GM12878 (cell line): ENCODE measurements around the gene GNB5. TPM values are rescaled to one million over a fixed set of nuclear protein-coding genes. Genes with fewer than 3 reads are reported as not detected.

ENCODE experiments used
- ATAC-seq: fragments of 200-7000 bp; cut with Tn5 transposase; 3 replicates; pipeline ENCODE4 v1.9.1; 2020; ENCODE audit warnings: mild to moderate bottlenecking, moderate library complexity
- BruUV-seq: library from RNA; stranded (reverse); fragments of 400-500 nt; replicated peaks from 2 replicates; lab custom pipeline; 2021; lab: Mats Ljungman, UMichigan
- CTCF ChIA-PET: fragments of 300-600 bp; sonication (Branson Sonifier 250); formaldehyde crosslinking; extraction: SDS; loops from one replicate; lab custom pipeline; 2021; ENCODE audit warnings: inconsistent platforms; lab: Yijun Ruan, JAX
- POLR2A ChIA-PET: fragments of 350-600 bp; formaldehyde crosslinking; extraction: SDS; loops from one replicate; lab custom pipeline; 2021; ENCODE audit warnings: inconsistent platforms; lab: Charles Lee
- RAD21 ChIA-PET: fragments of 300-600 bp; sonication (Branson Sonifier 250); formaldehyde crosslinking; loops from one replicate; lab custom pipeline; 2023; ENCODE audit warnings: antibody characterized with exemption; ENCODE audit not compliant: unreplicated experiment; lab: Charles Lee
- SMC1A ChIA-PET: fragments of 300-600 bp; sonication (Branson Sonifier 250); formaldehyde crosslinking; loops from one replicate; lab custom pipeline; 2023; ENCODE audit not compliant: unreplicated experiment, uncharacterized antibody; lab: Charles Lee
- DNase-seq: peaks from one replicate; pipeline ENCODE4 v3.0.0-alpha.2; 2011; ENCODE audit warnings: low read depth, low spot score
- FAIRE-seq: peaks from 3 replicates; lab custom pipeline; 2011; peaks lifted over from hg19 to GRCh38; lab: Jason Lieb, UNC
- H2AFZ ChIP-seq: 2 replicates; pipeline ENCODE4 v1.6.0; 2011; ENCODE audit warnings: low read depth, low read length, control low read depth; ENCODE audit not compliant: control insufficient read depth
- H3K27ac ChIP-seq: 2 replicates; pipeline ENCODE4 v1.5.1; 2011; ENCODE audit warnings: control low read depth; ENCODE audit not compliant: control insufficient read depth, insufficient read depth
- H3K27me3 ChIP-seq, 2 experiments: replicated peaks in 1 of 2; 2 replicates each; pipeline versions ENCODE4 v1.6.0 to v1.6.1; 2011; ENCODE audit warnings: low read length in 1 of 2; ENCODE audit not compliant: control insufficient read depth in 2 of 2, insufficient read depth in 2 of 2
- H3K36me3 ChIP-seq, 2 experiments: 2 replicates each; pipeline ENCODE4 v1.5.1; 2011; ENCODE audit warnings: low read length in 1 of 2; ENCODE audit not compliant: control insufficient read depth in 2 of 2, insufficient read depth in 2 of 2
- H3K4me1 ChIP-seq: 2 replicates; pipeline ENCODE4 v1.6.1; 2011; ENCODE audit warnings: mild to moderate bottlenecking, low read length, moderate library complexity, mixed read lengths; ENCODE audit not compliant: control insufficient read depth, insufficient read depth
- H3K4me2 ChIP-seq: 2 replicates; pipeline ENCODE4 v1.6.0; 2011; ENCODE audit warnings: control low read depth; ENCODE audit not compliant: control insufficient read depth, insufficient read depth
- H3K4me3 ChIP-seq: fragments of 200-600 bp; sonication (generic); 2 replicates; pipeline ENCODE4 v1.5.1; 2016
- H3K79me2 ChIP-seq: 2 replicates; pipeline ENCODE4 v1.6.0; 2011; ENCODE audit warnings: low read length; ENCODE audit not compliant: control insufficient read depth, insufficient read depth
- H3K9ac ChIP-seq: 2 replicates; pipeline ENCODE4 v1.8.0; 2011; ENCODE audit warnings: low read length, control low read depth, mixed read lengths; ENCODE audit not compliant: control insufficient read depth, insufficient read depth
- H3K9me3 ChIP-seq: replicated peaks from 3 replicates; pipeline ENCODE4 v1.5.1; 2011; ENCODE audit warnings: mild to moderate bottlenecking, low read length; ENCODE audit not compliant: control insufficient read depth, insufficient read depth
- H4K20me1 ChIP-seq: 2 replicates; pipeline ENCODE4 v1.6.0; 2011; ENCODE audit not compliant: control insufficient read depth, insufficient read depth
- ASH2L ChIP-seq: fragments of 300-600, 200-600 bp; sonication (generic); IDR thresholded peaks from 2 replicates; pipeline ENCODE4 v1.6.1; 2017; ENCODE audit warnings: low read depth, mild to moderate bottlenecking, borderline replicate concordance
- BACH1 ChIP-seq: fragments of 450-650 bp; IDR thresholded peaks from 2 replicates; pipeline ENCODE4 v1.6.1; 2017; ENCODE audit warnings: mild to moderate bottlenecking, borderline replicate concordance
- BCLAF1 ChIP-seq: fragments of 450-650 bp; IDR thresholded peaks from 2 replicates; pipeline ENCODE4 v1.6.1; 2017; ENCODE audit warnings: antibody characterized with exemption, mild to moderate bottlenecking, moderate library complexity
- KAT2A ChIP-seq: conservative IDR thresholded peaks from 2 replicates; pipeline ENCODE4 v1.6.1; 2011; ENCODE audit warnings: low read depth, low read length; ENCODE audit not compliant: control insufficient read depth
- MEF2B ChIP-seq: fragments of 450-650 bp; IDR thresholded peaks from 2 replicates; pipeline ENCODE4 v1.6.1; 2018; ENCODE audit warnings: mild to moderate bottlenecking, moderate library complexity; ENCODE audit not compliant: partially characterized antibody, poor library complexity, severe bottlenecking
- RFX5 ChIP-seq: IDR thresholded peaks from 2 replicates; pipeline ENCODE4 v1.6.1; 2011; ENCODE audit warnings: low read depth, low read length, improper control_type of control experiment
- SUPT20H ChIP-seq: IDR thresholded peaks from 2 replicates; pipeline ENCODE4 v1.6.1; 2011; ENCODE audit warnings: low read depth, mild to moderate bottlenecking, low read length, moderate library complexity, borderline replicate concordance; ENCODE audit not compliant: control insufficient read depth
- ZBTB40 ChIP-seq: fragments of 450-650 bp; IDR thresholded peaks from 2 replicates; pipeline ENCODE4 v1.6.1; 2016; ENCODE audit warnings: mild to moderate bottlenecking, moderate library complexity, borderline replicate concordance
- ZNF622 ChIP-seq: fragments of 450-650 bp; IDR thresholded peaks from 2 replicates; pipeline ENCODE4 v1.6.1; 2017; ENCODE audit warnings: mild to moderate bottlenecking, inconsistent platforms
- WGBS: methylation state at CpG from one replicate; pipeline ENCODE4 v1.1.6; 2016; ENCODE audit warnings: low lambda C conversion rate; ENCODE audit not compliant: insufficient replicate concordance, insufficient coverage; ENCODE audit errors: missing lambda C conversion rate; 5-methylcytosine and 5-hydroxymethylcytosine counted together
- in situ Hi-C: fragments of 300-500 bp; cut with MboI; formaldehyde crosslinking; loops from 9 replicates; pipeline ENCODE4 v1.14.3; 2018; ENCODE audit warnings: mixed read lengths
- intact Hi-C: fragments of 100-400 bp; cut with micrococcal nuclease; formaldehyde crosslinking; loops from one replicate; pipeline ENCODE4 v1.14.2; 2022; ENCODE audit not compliant: unreplicated experiment
- polyA plus RNA-seq, 11 experiments: library from polyadenylated mRNA; depleted of rRNA in 4 of 11; unstranded in 6 of 11; stranded (reverse) in 5 of 11; fragments of >200 nt; fragmentation: Nextera tagmentation in 4 of 11; fragmentation: Illumina TruSeq in 1 of 11; extraction: Ambion mirVana in 4 of 11; extraction: Trizol in 1 of 11; gene quantifications; 1 replicate in 1 of 11; 2 replicates in 10 of 11; pipeline versions ENCODE4 v1.2.1 to v1.2.3, GENCODE V29; 2011 to 2016; ENCODE audit warnings: inconsistent platforms in 2 of 11, missing spikeins in 2 of 11, low read depth in 1 of 11
- total RNA-seq, 4 experiments: library from RNA; depleted of rRNA in 3 of 4; stranded (reverse); fragments of >200 nt in 3 of 4; fragmentation: Illumina TruSeq in 1 of 4; extraction: Trizol in 1 of 4; gene quantifications; 2 replicates each; pipeline versions ENCODE4 v1.2.1 to v1.2.3, GENCODE V29; 2013 to 2021

Gene GNB5
- total and polyA plus RNA-seq, 10 of the 15 experiments (the other 5 are each of a cell fraction or from before 2014, with no cell fraction given) = 2.4 to 25.9 (median 15.2) TPM

GRCh38 chr15:52220251-52220650 lies 29.1 kb upstream of the GNB5 start (continued):
- TF ChIP-seq MEF2B (no peak), ZBTB40 (no peak), BACH1 (no peak), ZNF622 (no peak), ASH2L (no peak)
- TF ChIP-seq, all 136 proteins: peak for 0

- CTCF ChIA-PET = interaction anchor here (1.0 to 6.7 kb wide), 3 partner anchors 10 to 34 kb away, joined by 3 to 207 read pairs (median 28); no protein-coding TSS in a partner anchor
- FAIRE-seq (no peak), ATAC-seq (no peak), DNase-seq (no peak)
- intact Hi-C loops = no loop called here
- Histone ChIP-seq H2AFZ (no peak overlapping the region), H3K9me3 (no peaks in the 10 kb centered on the region), H3K36me3 (no peaks in the 10 kb centered on the region), H3K9ac (no peak overlapping the region), H3K4me1 (peaks cover 26% of the 10 kb centered on the region), H3K79me2 (no peaks in the 10 kb centered on the region), H3K27ac (no peak overlapping the region), H3K27me3 (no peaks in the 10 kb centered on the region), H3K4me2 (no peak overlapping the region), H3K4me3 (no peak overlapping the region), H4K20me1 (no peaks in the 10 kb centered on the region)
- POLR2A ChIA-PET = no interaction called here
- TF ChIP-seq RFX5 (no peak), SUPT20H (no peak), BCLAF1 (no peak), KAT2A (no peak)
- in situ Hi-C loops = no loop called here
- RAD21 ChIA-PET = no interaction called here
- no TSS peak for BruUV-seq
- WGBS = 98% methylated on average over 4 of the region's 4 CpGs
- SMC1A ChIA-PET = no interaction called here
Observed at GRCh38 chr15:52218816-52219215, 27.6 kb upstream of the GNB5 start.
